SJSA1 (cell line): Measurements from ENCODE around the gene ATP5F1C. TPM values are rescaled to one million over a fixed set of nuclear protein-coding genes. Genes with fewer than 3 reads are reported as not detected.
"Not testable (repeated sequence)": the region's sequence is repeated elsewhere in the genome, so short reads cannot be mapped to it uniquely, and the experiment has no call there.

Source experiments
- DNase-seq, 2 experiments: peaks; one replicate each; pipeline ENCODE4 v3.0.0-alpha.2; 2015 to 2020; ENCODE audit warnings: low spot score in 2 of 2, low read depth in 1 of 2
- H3K27ac ChIP-seq: fragments of 250-450 bp; sonication (Bioruptor Pico); 2 replicates; pipeline ENCODE4 v1.5.1; 2020; ENCODE audit warnings: mild to moderate bottlenecking, moderate library complexity
- H3K27me3 ChIP-seq: fragments of 250-450 bp; sonication (Bioruptor Pico); replicated peaks from 2 replicates; pipeline ENCODE4 v1.5.1; 2020; ENCODE audit warnings: mild to moderate bottlenecking, moderate library complexity
- H3K36me3 ChIP-seq: fragments of 250-450 bp; sonication (Bioruptor Pico); 2 replicates; pipeline ENCODE4 v1.5.1; 2020; ENCODE audit warnings: mild to moderate bottlenecking
- H3K4me1 ChIP-seq: fragments of 250-450 bp; sonication (Bioruptor Pico); replicated peaks from 2 replicates; pipeline ENCODE4 v1.6.1; 2021; ENCODE audit warnings: mild to moderate bottlenecking
- H3K4me3 ChIP-seq: fragments of 250-450 bp; sonication (Bioruptor Pico); 2 replicates; pipeline ENCODE4 v1.5.1; 2020; ENCODE audit warnings: mild to moderate bottlenecking
- H3K9me3 ChIP-seq: fragments of 250-450 bp; sonication (Bioruptor Pico); replicated peaks from 2 replicates; pipeline ENCODE4 v1.5.1; 2020; ENCODE audit warnings: mild to moderate bottlenecking
- total RNA-seq: library from RNA; depleted of rRNA; stranded (reverse); fragments of >200 nt; shearing (Covaris generic); gene quantifications from 2 replicates; pipeline ENCODE4 v1.2.3, GENCODE V29; 2014; rRNA removed

ATP5F1C gene
- total RNA-seq, result 447 and 519 TPM in 2 replicates

DNA sequence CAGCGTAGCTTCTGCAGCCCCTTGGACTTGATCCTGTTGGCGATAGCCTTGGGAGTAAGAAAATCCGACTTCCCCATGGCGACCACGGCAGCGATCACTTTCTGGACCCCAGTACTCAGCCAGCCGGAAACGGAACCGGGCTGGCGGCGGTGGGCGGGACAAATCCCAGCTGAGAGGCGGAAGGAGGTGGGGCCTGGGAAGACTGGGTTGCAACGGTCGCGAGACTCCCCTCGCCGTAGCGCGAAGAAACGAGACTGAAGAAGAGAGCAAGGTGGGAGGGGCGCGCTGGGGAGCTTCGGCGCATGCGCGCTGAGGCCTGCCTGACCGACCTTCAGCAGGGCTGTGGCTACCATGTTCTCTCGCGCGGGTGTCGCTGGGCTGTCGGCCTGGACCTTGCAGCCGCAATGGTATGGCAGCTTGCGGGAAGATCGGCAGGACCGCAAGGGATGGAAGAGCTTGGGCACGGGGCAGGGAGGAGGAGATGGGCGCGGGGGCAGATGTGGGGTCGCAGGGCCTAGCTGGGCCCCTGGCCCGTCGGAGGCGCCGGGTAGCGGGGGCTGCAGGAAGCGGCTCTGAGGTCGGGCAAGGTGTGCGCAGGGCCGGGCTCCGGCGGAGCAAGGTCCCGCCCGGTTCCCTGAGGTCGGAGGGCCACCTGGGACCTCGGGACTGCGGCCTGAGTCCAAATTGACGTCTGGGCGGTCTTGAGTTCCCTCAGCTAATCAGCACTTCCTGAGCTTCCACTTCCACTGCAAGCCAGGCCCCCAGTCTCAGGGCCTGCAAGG is at the start of gene ATP5F1C, which contains the start of gene KIN:
Gene ATP5F1C (plus strand): TSS at position 321 of the 782 bp plus-strand sequence. CDS start 31 bp downstream, at position 352.
Gene KIN (minus strand): TSS at position 137 of the 782 bp plus-strand sequence. CDS start 60 bp downstream, at position 77.
- H3K4me1 ChIP-seq, result peaks cover 18% of the 10 kb centered on the region
- peak within 1 kb of the TSS; percentile 48 for H3K27ac ChIP-seq
- peak; percentile 95 to 97 for DNase-seq
- H3K9me3 ChIP-seq, result no peaks in the 10 kb centered on the region
- H3K27me3 ChIP-seq, result no peaks in the 10 kb centered on the region
- peaks cover 38% of the 10 kb centered on the region for H3K36me3 ChIP-seq
- H3K4me3 ChIP-seq, result peak within 1 kb of the TSS; percentile 84

DNA sequence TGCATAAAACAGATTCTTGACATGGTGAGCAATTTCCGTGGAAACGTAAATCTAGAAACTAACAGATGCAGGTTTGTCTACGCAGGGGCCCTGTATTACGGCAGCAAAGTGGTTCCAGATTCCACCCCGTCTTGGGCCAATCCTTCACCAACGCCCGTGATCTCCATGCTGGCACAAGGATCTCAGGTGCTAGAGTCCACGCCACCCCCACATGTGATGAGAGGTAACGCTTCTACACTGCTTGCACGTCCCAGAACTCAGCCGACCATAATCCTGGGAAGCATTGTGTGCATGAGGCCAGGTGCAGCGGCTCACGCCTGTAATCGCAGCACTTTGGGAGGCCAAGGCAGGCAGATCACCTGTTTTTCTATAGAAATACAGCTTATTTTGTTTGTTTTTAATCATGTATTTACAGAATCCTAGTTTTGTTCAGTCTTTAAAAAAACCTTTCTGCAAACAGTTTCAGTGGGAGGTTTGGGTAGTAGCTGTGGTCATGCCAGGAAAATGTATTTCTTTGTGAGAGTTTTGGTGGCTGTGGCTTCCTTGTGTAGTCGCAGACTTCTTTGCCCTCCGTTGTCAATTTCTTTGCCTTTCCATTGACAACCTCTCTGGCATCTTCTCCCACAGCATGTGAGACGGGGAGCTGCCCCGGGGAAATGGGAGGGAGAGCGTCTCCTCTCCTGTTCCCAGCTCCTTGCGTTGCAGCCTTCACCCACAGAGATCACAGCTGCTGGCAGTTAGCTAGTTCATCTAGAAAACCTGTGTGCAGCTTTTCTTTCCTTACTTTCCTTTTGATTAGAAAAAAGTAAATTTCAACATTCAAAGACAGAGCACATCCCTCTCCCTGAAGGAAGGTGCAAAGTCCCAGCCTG is 49.2 kb upstream of the ATP5F1C start:
- no peak overlapping the region for H3K27ac ChIP-seq
- no peaks in the 10 kb centered on the region for H3K4me1 ChIP-seq
- H3K36me3 ChIP-seq, result no peaks in the 10 kb centered on the region
- DNase-seq, result no peak
- no peaks in the 10 kb centered on the region for H3K9me3 ChIP-seq
- no peak overlapping the region for H3K4me3 ChIP-seq
- H3K27me3 ChIP-seq, result no peaks in the 10 kb centered on the region

GRCh38 chr10:7744307-7744706 is 43.7 kb upstream of the ATP5F1C start:
- no peak overlapping the region for H3K4me3 ChIP-seq
- no peaks in the 10 kb centered on the region for H3K4me1 ChIP-seq
- DNase-seq, result no peak
- no peaks in the 10 kb centered on the region for H3K36me3 ChIP-seq
- H3K27me3 ChIP-seq, result no peaks in the 10 kb centered on the region
- no peak overlapping the region for H3K27ac ChIP-seq
- no peaks in the 10 kb centered on the region for H3K9me3 ChIP-seq

GRCh38 chr10:7748637-7749036 is 39.3 kb upstream of the ATP5F1C start:
- H3K4me3 ChIP-seq, H3K9me3 ChIP-seq, H3K4me1 ChIP-seq, H3K27ac ChIP-seq, DNase-seq, H3K27me3 ChIP-seq: not testable (repeated sequence)
- H3K36me3 ChIP-seq, result peaks cover 19% of the 10 kb centered on the region

- Histone ChIP-seq H3K36me3 (peaks cover 25% of the 10 kb centered on the region), H3K9me3 (no peaks in the 10 kb centered on the region), H3K27ac (no peak overlapping the region), H3K27me3 (no peaks in the 10 kb centered on the region), H3K4me1 (no peaks in the 10 kb centered on the region), H3K4me3 (no peak overlapping the region)
- no peak for DNase-seq
Observed at GRCh38 chr10:7750222-7750621, 37.8 kb upstream of the ATP5F1C start.

GRCh38 chr10:7752251-7752650 is 35.7 kb upstream of the ATP5F1C start:
- H3K9me3 ChIP-seq, result no peaks in the 10 kb centered on the region
- peaks cover 41% of the 10 kb centered on the region for H3K36me3 ChIP-seq
- H3K27me3 ChIP-seq, result no peaks in the 10 kb centered on the region
- H3K4me1 ChIP-seq, result no peaks in the 10 kb centered on the region
- no peak for DNase-seq
- no peak overlapping the region for H3K4me3 ChIP-seq
- H3K27ac ChIP-seq, result no peak overlapping the region

DNA sequence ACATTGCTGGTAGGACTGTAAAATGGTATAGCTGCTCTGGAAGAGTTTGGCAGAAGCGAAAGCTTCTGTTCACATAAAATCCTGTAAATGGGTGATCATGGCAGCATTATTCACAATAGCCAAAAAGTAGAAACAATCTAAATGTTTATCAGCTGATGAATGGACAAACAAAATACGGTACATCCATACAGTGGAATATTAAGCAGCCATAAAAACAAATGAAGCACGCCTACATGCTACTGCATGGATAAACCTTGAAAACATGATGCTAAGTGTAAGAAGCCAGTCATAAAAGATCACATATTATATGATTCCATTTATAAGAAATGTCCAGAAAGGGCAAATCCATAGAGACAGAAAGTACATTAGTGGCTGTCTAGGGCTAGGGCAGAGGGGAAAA is 32.9 kb upstream of the ATP5F1C start:
- no peaks in the 10 kb centered on the region for H3K4me1 ChIP-seq
- peaks cover 61% of the 10 kb centered on the region for H3K36me3 ChIP-seq
- no peaks in the 10 kb centered on the region for H3K9me3 ChIP-seq
- no peak overlapping the region for H3K4me3 ChIP-seq
- H3K27ac ChIP-seq, result no peak overlapping the region
- no peaks in the 10 kb centered on the region for H3K27me3 ChIP-seq
- no peak for DNase-seq

- no peaks in the 10 kb centered on the region for H3K4me1 ChIP-seq
- no peak overlapping the region for H3K4me3 ChIP-seq
- DNase-seq, result no peak
- H3K36me3 ChIP-seq, result peaks cover 71% of the 10 kb centered on the region
- no peak overlapping the region for H3K27ac ChIP-seq
- no peaks in the 10 kb centered on the region for H3K27me3 ChIP-seq
- no peaks in the 10 kb centered on the region for H3K9me3 ChIP-seq
Observed at GRCh38 chr10:7756360-7756992, 31.5 kb upstream of the ATP5F1C start.

DNA sequence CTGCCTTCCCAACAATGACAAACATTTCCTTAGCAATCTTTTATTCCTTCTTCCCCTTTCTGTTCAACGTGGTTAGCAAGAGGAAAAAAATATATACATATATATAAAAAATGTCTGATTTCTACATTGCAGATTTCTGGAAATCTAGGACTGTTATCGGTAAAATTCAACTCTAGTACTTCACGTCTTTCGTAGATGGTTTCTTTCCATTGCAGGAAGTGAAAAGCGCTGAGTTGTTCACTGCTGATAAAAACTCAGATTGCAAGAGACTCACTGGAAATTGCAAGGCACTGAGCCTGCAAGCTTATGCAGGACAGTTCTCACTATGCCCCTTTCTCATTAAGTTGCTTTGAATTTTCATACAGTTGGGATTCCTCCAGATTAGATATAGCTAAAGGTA is 24.0 kb upstream of the ATP5F1C start:
- DNase-seq, result no peak
- no peaks in the 10 kb centered on the region for H3K27me3 ChIP-seq
- H3K9me3 ChIP-seq, result no peaks in the 10 kb centered on the region
- H3K4me1 ChIP-seq, result no peaks in the 10 kb centered on the region
- H3K4me3 ChIP-seq, result no peak overlapping the region
- peaks cover 89% of the 10 kb centered on the region for H3K36me3 ChIP-seq
- H3K27ac ChIP-seq, result no peak overlapping the region

GRCh38 chr10:7766241-7766640 is 21.7 kb upstream of the ATP5F1C start:
- Histone ChIP-seq H3K4me1 (no peaks in the 10 kb centered on the region), H3K36me3 (peaks cover 91% of the 10 kb centered on the region), H3K27ac (no peak overlapping the region), H3K9me3 (no peaks in the 10 kb centered on the region), H3K4me3 (no peak overlapping the region), H3K27me3 (no peaks in the 10 kb centered on the region)
- no peak for DNase-seq

- no peaks in the 10 kb centered on the region for H3K27me3 ChIP-seq
- peaks cover 88% of the 10 kb centered on the region for H3K36me3 ChIP-seq
- DNase-seq, result no peak
- no peaks in the 10 kb centered on the region for H3K4me1 ChIP-seq
- H3K4me3 ChIP-seq, result no peak overlapping the region
- no peak overlapping the region for H3K27ac ChIP-seq
- no peaks in the 10 kb centered on the region for H3K9me3 ChIP-seq
Observed at GRCh38 chr10:7767209-7767608, 20.8 kb upstream of the ATP5F1C start.

GRCh38 chr10:7768417-7768816 is 19.6 kb upstream of the ATP5F1C start:
- Histone ChIP-seq H3K36me3 (peaks cover 85% of the 10 kb centered on the region), H3K9me3 (no peaks in the 10 kb centered on the region), H3K4me1 (no peaks in the 10 kb centered on the region), H3K27me3 (no peaks in the 10 kb centered on the region), H3K27ac (no peak overlapping the region), H3K4me3 (no peak overlapping the region)
- no peak for DNase-seq

DNA sequence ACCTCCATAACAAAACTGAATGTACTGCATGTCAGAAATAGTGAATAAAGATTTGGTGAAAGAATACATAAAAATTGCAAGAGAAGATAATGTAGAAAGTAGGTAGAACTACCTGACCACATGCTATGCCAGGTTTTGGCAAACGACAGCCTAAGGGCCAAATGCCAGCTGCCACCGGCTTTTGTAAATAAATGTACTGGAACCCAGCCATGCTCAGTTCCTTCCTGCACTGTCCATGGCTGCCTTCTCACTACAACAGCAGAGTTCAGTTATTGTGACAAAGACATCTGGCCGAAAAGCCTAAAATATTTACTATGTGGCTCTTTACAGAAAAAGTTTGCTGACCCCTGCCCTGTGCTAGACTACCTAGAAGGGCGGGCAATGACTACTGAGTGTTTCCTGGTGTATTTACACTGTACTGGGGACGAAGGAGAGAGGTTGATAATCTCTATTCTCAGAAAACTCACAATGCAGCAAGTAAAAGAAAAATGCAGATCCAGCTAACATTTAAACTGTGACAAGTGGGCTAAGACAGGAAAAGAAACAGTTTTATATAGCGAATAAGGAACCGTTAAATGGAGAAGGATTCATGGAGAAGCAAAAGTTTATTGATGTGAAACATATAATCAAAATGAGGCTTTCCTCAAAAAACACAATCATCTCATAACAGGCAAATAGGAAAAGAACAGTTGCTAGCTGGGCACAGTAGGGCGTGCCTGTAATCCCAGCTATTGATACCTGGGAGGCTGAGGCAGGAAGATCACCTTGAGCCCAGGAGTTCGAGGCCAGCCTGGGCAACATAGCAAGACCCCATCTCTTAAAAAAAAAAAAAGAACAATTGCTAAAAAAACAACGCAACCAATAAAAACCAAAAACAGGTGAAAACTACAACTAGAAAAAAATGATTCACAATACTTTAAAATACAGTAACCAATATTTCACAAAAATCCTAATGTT is 13.9 kb upstream of the ATP5F1C start:
- H3K4me1 ChIP-seq, result no peaks in the 10 kb centered on the region
- no peaks in the 10 kb centered on the region for H3K9me3 ChIP-seq
- H3K36me3 ChIP-seq, result peaks cover 79% of the 10 kb centered on the region
- H3K27ac ChIP-seq, result no peak overlapping the region
- no peak overlapping the region for H3K4me3 ChIP-seq
- no peaks in the 10 kb centered on the region for H3K27me3 ChIP-seq
- DNase-seq, result no peak
